NB4 (cell line): Measurements from ENCODE around the gene ACOT11.

Experiments
- DNase-seq: peaks from one replicate; pipeline ENCODE4 v3.0.0; 2010; ENCODE audit warnings: low read depth
- H3K4me3 ChIP-seq: one replicate; pipeline ENCODE4 v1.5.1; 2011; ENCODE audit warnings: mild to moderate bottlenecking, low read depth, low read length, moderate library complexity
- MYC ChIP-seq: IDR thresholded peaks from 2 replicates; pipeline ENCODE4 v1.6.1; 2011; ENCODE audit warnings: low read depth, low read length
- POLR2A ChIP-seq: IDR thresholded peaks from 2 replicates; pipeline ENCODE4 v1.6.1; 2011; ENCODE audit warnings: mild to moderate bottlenecking; ENCODE audit not compliant: insufficient read length; ENCODE audit errors: extremely low read depth
- TF ChIP-seq, protein P1 (sequence below): IDR thresholded peaks from 2 replicates; pipeline ENCODE4 v1.6.1; 2011; ENCODE audit warnings: low read depth, low read length
- TF ChIP-seq, protein P2 (sequence below): IDR thresholded peaks from one replicate; pipeline ENCODE4 v1.5.1; 2012; ENCODE audit warnings: low read depth, low read length

The ACOT11 gene

DNA sequence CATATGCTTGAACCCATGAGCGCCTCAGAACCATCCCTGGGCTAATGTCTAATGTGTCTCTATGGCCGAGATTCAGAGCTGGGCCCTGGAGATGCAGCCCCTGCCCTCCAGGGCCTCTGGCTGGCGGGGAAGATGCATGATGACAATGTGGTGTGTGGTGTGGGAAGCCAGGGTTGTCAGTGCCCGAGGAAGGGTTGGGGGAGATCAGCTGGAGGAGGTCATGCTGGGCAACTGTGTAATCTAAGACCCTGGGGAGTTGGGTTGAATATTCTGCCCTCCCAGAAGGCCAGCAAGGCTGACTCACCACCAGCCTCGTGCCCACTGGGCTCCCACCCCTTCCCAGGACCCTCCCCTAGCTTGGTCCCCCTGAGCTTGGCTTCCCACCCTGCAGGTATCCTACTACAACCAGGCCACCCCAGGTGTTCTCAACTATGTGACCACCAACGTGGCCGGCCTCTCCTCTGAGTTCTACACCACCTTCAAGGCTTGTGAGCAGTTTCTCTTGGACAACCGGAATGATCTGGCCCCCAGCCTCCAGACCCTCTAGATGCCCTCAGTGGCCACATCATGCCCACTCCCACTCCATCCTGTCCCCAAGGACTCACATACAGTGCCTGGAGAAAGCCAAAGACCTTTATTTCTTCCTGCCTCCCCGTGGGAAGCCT lies 60.7 kb downstream of the ACOT11 start:
- peak; percentile 59 for DNase-seq
- no peak for TF ChIP-seq POLR2A
- TF ChIP-seq, protein P1, sequence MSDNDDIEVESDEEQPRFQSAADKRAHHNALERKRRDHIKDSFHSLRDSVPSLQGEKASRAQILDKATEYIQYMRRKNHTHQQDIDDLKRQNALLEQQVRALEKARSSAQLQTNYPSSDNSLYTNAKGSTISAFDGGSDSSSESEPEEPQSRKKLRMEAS, result no peak
- TF ChIP-seq, protein P2, sequence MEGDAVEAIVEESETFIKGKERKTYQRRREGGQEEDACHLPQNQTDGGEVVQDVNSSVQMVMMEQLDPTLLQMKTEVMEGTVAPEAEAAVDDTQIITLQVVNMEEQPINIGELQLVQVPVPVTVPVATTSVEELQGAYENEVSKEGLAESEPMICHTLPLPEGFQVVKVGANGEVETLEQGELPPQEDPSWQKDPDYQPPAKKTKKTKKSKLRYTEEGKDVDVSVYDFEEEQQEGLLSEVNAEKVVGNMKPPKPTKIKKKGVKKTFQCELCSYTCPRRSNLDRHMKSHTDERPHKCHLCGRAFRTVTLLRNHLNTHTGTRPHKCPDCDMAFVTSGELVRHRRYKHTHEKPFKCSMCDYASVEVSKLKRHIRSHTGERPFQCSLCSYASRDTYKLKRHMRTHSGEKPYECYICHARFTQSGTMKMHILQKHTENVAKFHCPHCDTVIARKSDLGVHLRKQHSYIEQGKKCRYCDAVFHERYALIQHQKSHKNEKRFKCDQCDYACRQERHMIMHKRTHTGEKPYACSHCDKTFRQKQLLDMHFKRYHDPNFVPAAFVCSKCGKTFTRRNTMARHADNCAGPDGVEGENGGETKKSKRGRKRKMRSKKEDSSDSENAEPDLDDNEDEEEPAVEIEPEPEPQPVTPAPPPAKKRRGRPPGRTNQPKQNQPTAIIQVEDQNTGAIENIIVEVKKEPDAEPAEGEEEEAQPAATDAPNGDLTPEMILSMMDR, result no peak
- no peak for TF ChIP-seq MYC
- no peak overlapping the region for H3K4me3 ChIP-seq

- no peak overlapping the region for H3K4me3 ChIP-seq
- TF ChIP-seq, protein P1, result no peak
- TF ChIP-seq, protein P2, result no peak
- no peak for TF ChIP-seq POLR2A
- TF ChIP-seq MYC, result no peak
- peak; percentile 22 for DNase-seq
Measured at GRCh38 chr1:54609301-54609921, 61.4 kb downstream of the ACOT11 start.

GRCh38 chr1:54610048-54610447 lies 62.0 kb downstream of the ACOT11 start:
- H3K4me3 ChIP-seq, result no peak overlapping the region
- no peak for DNase-seq
- TF ChIP-seq, protein P1, result no peak
- TF ChIP-seq MYC, result no peak
- TF ChIP-seq, protein P2, result no peak
- TF ChIP-seq POLR2A, result no peak

- no peak for DNase-seq
- TF ChIP-seq, protein P2, result no peak
- TF ChIP-seq MYC (no peak), POLR2A (no peak)
- TF ChIP-seq, protein P1, result no peak
- no peak overlapping the region for H3K4me3 ChIP-seq
Measured at GRCh38 chr1:54610601-54611580, 62.9 kb downstream of the ACOT11 start.

GRCh38 chr1:54611621-54612020 lies 63.6 kb downstream of the ACOT11 start:
- H3K4me3 ChIP-seq, result no peak overlapping the region
- no peak for DNase-seq
- TF ChIP-seq, protein P2, result no peak
- TF ChIP-seq MYC (no peak), POLR2A (no peak)
- TF ChIP-seq, protein P1, result no peak
